ENCODE measurements around the gene PRMT7.

DNA sequence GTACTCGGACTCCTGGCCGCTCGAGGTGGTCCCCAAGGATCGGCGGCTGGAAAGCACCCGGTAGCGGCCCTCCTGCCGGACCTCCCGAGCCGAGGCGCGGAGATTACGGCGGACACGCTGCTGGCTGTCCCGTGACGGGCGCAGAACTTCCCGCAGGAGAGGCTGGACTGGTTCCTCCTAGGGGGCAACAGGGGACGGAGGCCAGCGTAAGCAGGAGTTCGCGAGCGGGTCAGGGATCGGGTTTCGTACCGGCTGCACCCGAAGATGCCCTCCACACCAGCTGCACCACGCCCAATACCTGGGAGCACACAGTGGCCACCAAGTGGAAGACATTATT is 414 bp upstream of the PRMT7 start:
- TF ChIP-seq, protein P1, sequence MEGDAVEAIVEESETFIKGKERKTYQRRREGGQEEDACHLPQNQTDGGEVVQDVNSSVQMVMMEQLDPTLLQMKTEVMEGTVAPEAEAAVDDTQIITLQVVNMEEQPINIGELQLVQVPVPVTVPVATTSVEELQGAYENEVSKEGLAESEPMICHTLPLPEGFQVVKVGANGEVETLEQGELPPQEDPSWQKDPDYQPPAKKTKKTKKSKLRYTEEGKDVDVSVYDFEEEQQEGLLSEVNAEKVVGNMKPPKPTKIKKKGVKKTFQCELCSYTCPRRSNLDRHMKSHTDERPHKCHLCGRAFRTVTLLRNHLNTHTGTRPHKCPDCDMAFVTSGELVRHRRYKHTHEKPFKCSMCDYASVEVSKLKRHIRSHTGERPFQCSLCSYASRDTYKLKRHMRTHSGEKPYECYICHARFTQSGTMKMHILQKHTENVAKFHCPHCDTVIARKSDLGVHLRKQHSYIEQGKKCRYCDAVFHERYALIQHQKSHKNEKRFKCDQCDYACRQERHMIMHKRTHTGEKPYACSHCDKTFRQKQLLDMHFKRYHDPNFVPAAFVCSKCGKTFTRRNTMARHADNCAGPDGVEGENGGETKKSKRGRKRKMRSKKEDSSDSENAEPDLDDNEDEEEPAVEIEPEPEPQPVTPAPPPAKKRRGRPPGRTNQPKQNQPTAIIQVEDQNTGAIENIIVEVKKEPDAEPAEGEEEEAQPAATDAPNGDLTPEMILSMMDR (conservative IDR thresholded peaks at IDR 0.05) = no peak
- no peak for TF ChIP-seq EZH2 (IDR thresholded peaks at IDR 0.05; ENCODE audit: low read depth)
